NCI-H2107 treated with DMSO at 0.1 percent for 48 hours (cell line): Measurements from ENCODE around the gene YAE1.

ENCODE experiments used
- DNase-seq: peaks from one replicate; lab custom pipeline; 2025; ENCODE audit not compliant: unreplicated experiment; lab: John Stamatoyannopoulos, UW

The YAE1 gene

GRCh38 chr7:39554583-39555165 lies 11.5 kb upstream of the YAE1 start:
- no peak for DNase-seq

- DNase-seq, result no peak
Observed at GRCh38 chr7:39557222-39557621, 9.0 kb upstream of the YAE1 start.

- DNase-seq, result no peak
Observed at GRCh38 chr7:39557911-39558310, 8.3 kb upstream of the YAE1 start.

GRCh38 chr7:39560408-39560807 lies 5.8 kb upstream of the YAE1 start:
- no peak for DNase-seq

GRCh38 chr7:39560997-39561396 lies 5.2 kb upstream of the YAE1 start:
- DNase-seq, result no peak

- DNase-seq, result no peak
Observed at GRCh38 chr7:39565538-39565937, 666 bp upstream of the YAE1 start.

- DNase-seq, result no peak
Observed at GRCh38 chr7:39567294-39567693, 1.1 kb downstream of the YAE1 start.

GRCh38 chr7:39574673-39575349 lies 8.6 kb downstream of the YAE1 start:
- no peak for DNase-seq

- no peak for DNase-seq
Observed at GRCh38 chr7:39577229-39577874, 11.1 kb downstream of the YAE1 start.

- DNase-seq, result peak; percentile 93
Observed at GRCh38 chr7:39580149-39580874, 14.1 kb downstream of the YAE1 start.

GRCh38 chr7:39582536-39582935 lies 16.3 kb downstream of the YAE1 start:
- no peak for DNase-seq

- DNase-seq, result no peak
Observed at GRCh38 chr7:39583539-39583938, 17.3 kb downstream of the YAE1 start.

- DNase-seq, result no peak
Observed at GRCh38 chr7:39587393-39587792, 21.2 kb downstream of the YAE1 start.

- DNase-seq, result no peak
Observed at GRCh38 chr7:39588416-39588815, 22.2 kb downstream of the YAE1 start.

GRCh38 chr7:39589323-39590111 lies 23.3 kb downstream of the YAE1 start:
- DNase-seq, result peak; percentile 67

GRCh38 chr7:39592586-39592985 lies 26.4 kb downstream of the YAE1 start:
- DNase-seq, result no peak

GRCh38 chr7:39594988-39595620 lies 28.9 kb downstream of the YAE1 start:
- no peak for DNase-seq

- no peak for DNase-seq
Observed at GRCh38 chr7:39602351-39602750, 36.1 kb downstream of the YAE1 start.

- DNase-seq, result no peak
Observed at GRCh38 chr7:39603924-39604323, 37.7 kb downstream of the YAE1 start.

GRCh38 chr7:39605087-39605486 lies 38.9 kb downstream of the YAE1 start:
- no peak for DNase-seq

- DNase-seq, result no peak
Observed at GRCh38 chr7:39606352-39606751, 40.1 kb downstream of the YAE1 start.
